CD14-positive monocyte (primary cell): ENCODE results near the gene MYO1A. TPM values are rescaled to one million over a fixed set of nuclear protein-coding genes. Genes with fewer than 3 reads are reported as not detected.

ENCODE experiments used
- DNase-seq, 3 donors: peaks; one replicate each; pipeline ENCODE4 v3.0.0-alpha.2; 2011 to 2022
- H2AFZ ChIP-seq: 2 replicates; pipeline ENCODE4 v1.6.0; 2012; ENCODE audit warnings: mild to moderate bottlenecking, low read depth, low read length, inconsistent platforms; ENCODE audit not compliant: insufficient read depth, poor library complexity, severe bottlenecking
- H3K27ac ChIP-seq, 2 donors: 1 replicate in 1 of 2; 2 replicates in 1 of 2; pipeline ENCODE4 v1.5.1; 2012 to 2013; ENCODE audit warnings: low read length in 2 of 2, control low read depth in 1 of 2, inconsistent platforms in 1 of 2, low read depth in 1 of 2, mild to moderate bottlenecking in 1 of 2
- H3K27me3 ChIP-seq, 2 donors: one replicate each; pipeline versions ENCODE4 v1.6.0 to v1.6.1; 2011 to 2013; ENCODE audit warnings: low read length in 2 of 2; ENCODE audit not compliant: control insufficient read depth in 2 of 2, insufficient read depth in 2 of 2
- H3K36me3 ChIP-seq, 2 donors: replicated peaks in 1 of 2; 1 replicate in 1 of 2; 2 replicates in 1 of 2; pipeline versions ENCODE4 v1.5.1 to v1.6.1; 2012 to 2013; ENCODE audit warnings: low read length in 2 of 2, control low read depth in 1 of 2, inconsistent platforms in 1 of 2, mild to moderate bottlenecking in 1 of 2; ENCODE audit not compliant: insufficient read depth in 2 of 2, control insufficient read depth in 1 of 2
- H3K4me1 ChIP-seq, 2 donors: 1 replicate in 1 of 2; 2 replicates in 1 of 2; pipeline versions ENCODE4 v1.5.1 to v1.6.1; 2012 to 2013; ENCODE audit warnings: low read length in 2 of 2, control low read depth in 1 of 2, inconsistent platforms in 1 of 2, mild to moderate bottlenecking in 1 of 2, moderate library complexity in 1 of 2; ENCODE audit not compliant: insufficient read depth in 2 of 2, control insufficient read depth in 1 of 2
- H3K4me2 ChIP-seq: replicated peaks from 2 replicates; pipeline ENCODE3; 2012; ENCODE audit warnings: low read length, moderate library complexity, mild to moderate bottlenecking; ENCODE audit not compliant: poor library complexity, severe bottlenecking; ENCODE audit errors: extremely low read depth
- H3K4me3 ChIP-seq, 3 experiments: fragments of 200-600 bp in 1 of 3; sonication (generic) in 1 of 3; replicated peaks in 1 of 3; 1 replicate in 2 of 3; 2 replicates in 1 of 3; pipeline ENCODE4 v1.5.1; 2011 to 2013; ENCODE audit warnings: low read length in 3 of 3, mild to moderate bottlenecking in 3 of 3, control low read depth in 2 of 3, low read depth in 2 of 3, inconsistent platforms in 1 of 3, moderate library complexity in 1 of 3
- H3K79me2 ChIP-seq: 2 replicates; pipeline ENCODE4 v1.6.0; 2012; ENCODE audit warnings: mild to moderate bottlenecking, control low read depth, inconsistent platforms, low read length, moderate library complexity; ENCODE audit not compliant: insufficient read depth
- H3K9ac ChIP-seq: 2 replicates; pipeline ENCODE4 v1.6.0; 2017; ENCODE audit warnings: low read length, mild to moderate bottlenecking; ENCODE audit not compliant: insufficient read depth, poor library complexity, severe bottlenecking
- H3K9me3 ChIP-seq, 2 donors: replicated peaks in 1 of 2; 1 replicate in 1 of 2; 2 replicates in 1 of 2; pipeline versions ENCODE4 v1.5.1 to v1.6.1; 2012 to 2013; ENCODE audit warnings: low read length in 2 of 2, control low read depth in 1 of 2; ENCODE audit not compliant: control insufficient read depth in 1 of 2, insufficient read depth in 1 of 2
- H4K20me1 ChIP-seq: 2 replicates; pipeline ENCODE4 v1.6.0; 2012; ENCODE audit warnings: mild to moderate bottlenecking, low read length, control low read depth, moderate library complexity; ENCODE audit not compliant: insufficient read depth
- H3K27ac Mint-ChIP-seq, 7 donors: one replicate each; pipeline ENCODE4 v1.8.0; 2020; ENCODE audit warnings: mild to moderate bottlenecking in 7 of 7, mixed read lengths in 7 of 7, moderate library complexity in 6 of 7, inconsistent platforms in 2 of 7
- H3K27me3 Mint-ChIP-seq, 3 donors: one replicate each; pipeline ENCODE4 v1.8.0; 2021 to 2022; ENCODE audit warnings: low read depth in 3 of 3, mild to moderate bottlenecking in 3 of 3, mixed read lengths in 3 of 3, moderate library complexity in 3 of 3, inconsistent platforms in 1 of 3
- H3K36me3 Mint-ChIP-seq, 2 donors: one replicate each; pipeline ENCODE4 v1.8.0; 2020; ENCODE audit warnings: mixed read lengths in 2 of 2, inconsistent platforms in 1 of 2, mild to moderate bottlenecking in 1 of 2
- H3K4me1 Mint-ChIP-seq: one replicate; pipeline ENCODE4 v1.8.0; 2020; ENCODE audit warnings: mild to moderate bottlenecking, mixed read lengths
- H3K4me3 Mint-ChIP-seq, 2 donors: one replicate each; pipeline ENCODE4 v1.8.0; 2020; ENCODE audit warnings: mild to moderate bottlenecking in 2 of 2, mixed read lengths in 2 of 2, moderate library complexity in 1 of 2
- H3K9me3 Mint-ChIP-seq, 7 donors: one replicate each; pipeline ENCODE4 v1.8.0; 2020 to 2022; ENCODE audit warnings: mixed read lengths in 7 of 7, mild to moderate bottlenecking in 6 of 7, moderate library complexity in 6 of 7, inconsistent platforms in 2 of 7
- WGBS: methylation state at CpG from one replicate; pipeline ENCODE4 v1.1.5; 2013; ENCODE audit warnings: missing lambda C conversion rate; ENCODE audit not compliant: insufficient coverage; 5-methylcytosine and 5-hydroxymethylcytosine counted together
- intact Hi-C, 2 donors: fragments of 100-400 bp; cut with micrococcal nuclease; formaldehyde crosslinking; loops; one replicate each; pipeline versions ENCODE4 v1.15.0 to v1.15.1; 2023
- polyA plus RNA-seq, 3 donors: library from polyadenylated mRNA; depleted of rRNA in 1 of 3; unstranded in 2 of 3; stranded (reverse) in 1 of 3; fragments of 300-500 nt in 2 of 3; fragments of >200 nt in 1 of 3; fragmentation: Illumina TruSeq in 2 of 3; gene quantifications; 1 replicate in 2 of 3; 2 replicates in 1 of 3; pipeline ENCODE4 v1.2.3, GENCODE V29; 2012 to 2021
- TF ChIP-seq, protein P1 (sequence below): fragments of 200-600 bp; IDR thresholded peaks from one replicate; pipeline ENCODE4 v1.8.0; 2022; ENCODE audit warnings: antibody characterized with exemption, mild to moderate bottlenecking

The MYO1A gene
- polyA plus RNA-seq, 3 donors: 0.22 to 1.7 (median 1.3) TPM

DNA sequence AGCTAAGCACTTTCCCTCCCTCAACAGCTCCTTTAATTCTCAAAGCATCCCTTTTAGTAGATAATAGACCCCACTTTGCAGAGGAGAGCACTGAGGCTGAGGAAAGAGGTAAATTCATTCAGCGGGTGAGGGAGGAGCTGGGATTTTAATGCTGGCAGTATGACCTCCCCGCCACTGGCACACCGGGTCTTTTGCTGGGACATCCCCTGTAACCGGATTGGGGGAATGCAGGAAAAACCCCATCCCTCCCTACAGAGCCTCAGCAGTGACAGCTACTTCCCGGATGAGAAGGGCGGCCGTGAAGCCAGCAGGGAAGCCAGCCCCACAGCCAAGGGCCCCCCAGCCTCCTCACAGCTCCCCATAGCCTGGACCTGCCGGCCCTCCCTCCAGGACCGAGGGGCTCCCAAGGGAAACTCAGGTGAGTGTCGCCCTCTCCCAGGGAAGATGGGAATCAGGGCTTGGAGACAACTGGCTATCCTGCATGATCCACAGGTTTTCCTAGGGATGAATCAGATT lies 55.6 kb downstream of the MYO1A start:
- no peak overlapping the region for H3K4me2 ChIP-seq
- Mint-ChIP-seq H3K9me3 (no peaks in the 10 kb centered on the region), H3K27ac (no peak overlapping the region), H3K27me3 (peaks cover 0 to 7% (median 3%) of the 10 kb centered on the region in 3 donors), H3K36me3 (peaks cover 15 to 23% of the 10 kb centered on the region in 2 donors), H3K4me3 (no peak overlapping the region), H3K4me1 (peaks cover 20% of the 10 kb centered on the region)
- 95% methylated on average over 3 of the region's 10 CpGs for WGBS
- no peaks in the 10 kb centered on the region for H3K9me3 ChIP-seq
- H3K4me3 ChIP-seq: no peak overlapping the region
- no peaks in the 10 kb centered on the region for H3K79me2 ChIP-seq
- intact Hi-C loops: no loop called here
- H3K27me3 ChIP-seq: no peaks in the 10 kb centered on the region
- no peak overlapping the region for H2AFZ ChIP-seq
- peaks cover 0 to 13% of the 10 kb centered on the region in 2 donors for H3K36me3 ChIP-seq
- DNase-seq: no peak
- H4K20me1 ChIP-seq: no peaks in the 10 kb centered on the region
- peaks cover 14 to 15% of the 10 kb centered on the region in 2 donors for H3K4me1 ChIP-seq
- TF ChIP-seq, protein P1, sequence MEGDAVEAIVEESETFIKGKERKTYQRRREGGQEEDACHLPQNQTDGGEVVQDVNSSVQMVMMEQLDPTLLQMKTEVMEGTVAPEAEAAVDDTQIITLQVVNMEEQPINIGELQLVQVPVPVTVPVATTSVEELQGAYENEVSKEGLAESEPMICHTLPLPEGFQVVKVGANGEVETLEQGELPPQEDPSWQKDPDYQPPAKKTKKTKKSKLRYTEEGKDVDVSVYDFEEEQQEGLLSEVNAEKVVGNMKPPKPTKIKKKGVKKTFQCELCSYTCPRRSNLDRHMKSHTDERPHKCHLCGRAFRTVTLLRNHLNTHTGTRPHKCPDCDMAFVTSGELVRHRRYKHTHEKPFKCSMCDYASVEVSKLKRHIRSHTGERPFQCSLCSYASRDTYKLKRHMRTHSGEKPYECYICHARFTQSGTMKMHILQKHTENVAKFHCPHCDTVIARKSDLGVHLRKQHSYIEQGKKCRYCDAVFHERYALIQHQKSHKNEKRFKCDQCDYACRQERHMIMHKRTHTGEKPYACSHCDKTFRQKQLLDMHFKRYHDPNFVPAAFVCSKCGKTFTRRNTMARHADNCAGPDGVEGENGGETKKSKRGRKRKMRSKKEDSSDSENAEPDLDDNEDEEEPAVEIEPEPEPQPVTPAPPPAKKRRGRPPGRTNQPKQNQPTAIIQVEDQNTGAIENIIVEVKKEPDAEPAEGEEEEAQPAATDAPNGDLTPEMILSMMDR: no peak
- H3K27ac ChIP-seq: no peak overlapping the region
- H3K9ac ChIP-seq: no peak overlapping the region

DNA sequence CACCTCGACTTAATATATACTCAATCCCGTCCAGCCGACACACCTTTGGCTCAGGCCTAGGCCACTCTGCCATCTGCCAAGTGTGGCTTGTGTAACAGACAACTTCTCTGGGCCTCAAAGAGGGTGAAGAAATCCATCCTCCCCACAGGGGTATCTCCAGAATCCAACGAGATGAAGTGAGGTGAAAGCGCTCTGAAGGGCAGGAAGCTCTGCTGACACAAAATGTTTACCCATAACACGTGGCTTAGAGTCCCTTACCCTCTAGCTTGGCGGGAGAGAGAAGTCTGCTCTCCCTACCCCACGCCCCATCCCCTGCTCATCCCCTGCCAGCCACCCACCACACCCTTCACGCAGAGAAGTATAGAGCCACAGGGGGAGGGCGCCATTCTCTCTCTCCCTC lies 56.6 kb downstream of the MYO1A start:
- Histone ChIP-seq H3K4me2 (no peak overlapping the region), H3K9me3 (no peaks in the 10 kb centered on the region), H2AFZ (no peak overlapping the region), H3K36me3 (peaks cover 0 to 10% of the 10 kb centered on the region in 2 donors), H4K20me1 (no peaks in the 10 kb centered on the region), H3K4me3 (no peak overlapping the region), H3K9ac (no peak overlapping the region), H3K4me1 (peaks cover 17 to 20% of the 10 kb centered on the region in 2 donors), H3K79me2 (no peaks in the 10 kb centered on the region), H3K27ac (no peak overlapping the region), H3K27me3 (no peaks in the 10 kb centered on the region)
- intact Hi-C loops: no loop called here
- TF ChIP-seq, protein P1: no peak
- H3K4me3 Mint-ChIP-seq: no peak overlapping the region
- H3K36me3 Mint-ChIP-seq: peaks cover 12 to 18% of the 10 kb centered on the region in 2 donors
- H3K4me1 Mint-ChIP-seq: peaks cover 21% of the 10 kb centered on the region
- WGBS: 61% methylated on average over 3 of the region's 10 CpGs
- no peak for DNase-seq
- no peaks in the 10 kb centered on the region for H3K9me3 Mint-ChIP-seq
- H3K27me3 Mint-ChIP-seq: peaks cover 0 to 7% (median 3%) of the 10 kb centered on the region in 3 donors
- H3K27ac Mint-ChIP-seq: no peak overlapping the region
